Right hindlimb (tissue), 1 donor: ENCODE data around the gene PRDM8.

Source experiments
- DNase-seq: peaks from one replicate; pipeline ENCODE4 v3.0.0-alpha.2; 2018

The PRDM8 gene

GRCh38 chr4:80202190-80202711, 4.9 kb downstream of the PRDM8 start:
- peak; percentile 92 for DNase-seq

GRCh38 chr4:80202741-80203553, 5.6 kb downstream of the PRDM8 start:
- peak; percentile 64 for DNase-seq

GRCh38 chr4:80204433-80205011, 7.2 kb downstream of the PRDM8 start:
- no peak for DNase-seq

- DNase-seq: no peak
These were observed 8.8 kb downstream of the PRDM8 start for GRCh38 chr4:80206111-80206510.

GRCh38 chr4:80206521-80207171, 9.3 kb downstream of the PRDM8 start:
- peak; percentile 80 for DNase-seq

- DNase-seq: no peak
These were observed 9.9 kb downstream of the PRDM8 start for GRCh38 chr4:80207172-80207583.

GRCh38 chr4:80207664-80208063, 10.4 kb downstream of the PRDM8 start:
- no peak for DNase-seq

GRCh38 chr4:80208610-80209339, 11.5 kb downstream of the PRDM8 start:
- no peak for DNase-seq

GRCh38 chr4:80209340-80209701, 12.0 kb downstream of the PRDM8 start:
- no peak for DNase-seq

- no peak for DNase-seq
These were observed 13.2 kb downstream of the PRDM8 start for GRCh38 chr4:80210549-80210948.

GRCh38 chr4:80213117-80213815, 16.0 kb downstream of the PRDM8 start:
- no peak for DNase-seq

GRCh38 chr4:80215449-80216052, 18.2 kb downstream of the PRDM8 start:
- no peak for DNase-seq

GRCh38 chr4:80216100-80216761, 18.9 kb downstream of the PRDM8 start:
- no peak for DNase-seq

- no peak for DNase-seq
These were observed 22.2 kb downstream of the PRDM8 start for GRCh38 chr4:80219301-80220025.

- no peak for DNase-seq
These were observed 23.4 kb downstream of the PRDM8 start for GRCh38 chr4:80220711-80221110.

- DNase-seq: no peak
These were observed 23.9 kb downstream of the PRDM8 start for GRCh38 chr4:80221161-80221560.

GRCh38 chr4:80225595-80225994, 28.3 kb downstream of the PRDM8 start:
- no peak for DNase-seq

- DNase-seq: no peak
These were observed 28.8 kb downstream of the PRDM8 start for GRCh38 chr4:80226094-80226493.

GRCh38 chr4:80228460-80228859, 31.2 kb downstream of the PRDM8 start:
- no peak for DNase-seq

- no peak for DNase-seq
These were observed 31.8 kb downstream of the PRDM8 start for GRCh38 chr4:80229128-80229527.

- DNase-seq: no peak
These were observed 32.3 kb downstream of the PRDM8 start for GRCh38 chr4:80229590-80229989.
